Suprapubic skin (tissue), 3 donors: ENCODE results near the gene RANBP6.

Experiments
- CTCF ChIP-seq, 2 donors: fragments of 200-600 bp in 1 of 2; fragments of 450-650 bp in 1 of 2; sonication (generic) in 1 of 2; IDR thresholded peaks; one replicate each; pipeline ENCODE4 v1.5.1; 2016 to 2019; ENCODE audit warnings: antibody characterized with exemption in 2 of 2, mild to moderate bottlenecking in 1 of 2, moderate library complexity in 1 of 2
- POLR2A ChIP-seq, 2 donors: fragments of 450-650 bp; IDR thresholded peaks; one replicate each; pipeline ENCODE4 v1.6.1; 2017; ENCODE audit warnings: antibody characterized with exemption in 2 of 2, mild to moderate bottlenecking in 2 of 2, moderate library complexity in 2 of 2

- no peak for TF ChIP-seq POLR2A (IDR thresholded peaks at IDR 0.05)
- no peak for TF ChIP-seq CTCF (IDR thresholded peaks at IDR 0.05)
These were observed 24.7 kb upstream of the RANBP6 start for GRCh38 chr9:6040077-6040476.
